ENCODE measurements around the gene RIMKLA. TPM values are rescaled to one million over a fixed set of nuclear protein-coding genes. Genes with fewer than 3 reads are reported as not detected.

The RIMKLA gene
- total RNA-seq, 4 donors from 2014 or later: 2.9 to 7.0 (median 4.0) TPM

DNA sequence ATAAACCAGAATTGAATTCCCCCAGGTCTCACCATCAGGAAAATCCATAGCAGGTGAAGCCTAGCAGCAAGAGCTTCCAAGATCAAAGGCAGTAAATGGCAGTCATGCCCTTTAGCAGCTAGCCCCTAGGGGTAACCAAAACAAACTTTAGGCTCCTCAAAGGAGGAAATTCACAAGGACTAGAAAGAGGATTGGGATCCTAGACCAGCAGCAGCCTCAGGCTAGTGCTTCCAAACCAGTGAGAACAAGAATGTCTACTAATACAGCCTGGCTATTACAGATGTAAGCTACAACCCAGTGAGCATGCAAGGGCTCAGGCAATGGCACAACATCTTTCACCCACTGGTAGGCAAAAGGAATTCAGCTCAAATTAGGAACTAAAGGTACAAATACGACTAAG lies 11.1 kb upstream of the RIMKLA start:
- TF ChIP-seq CTCF (IDR thresholded peaks at IDR 0.05) (no peak), POLR2A (IDR thresholded peaks at IDR 0.05) (no peak), POLR2AphosphoS5 (IDR thresholded peaks at IDR 0.05) (no peak), EP300 (IDR thresholded peaks at IDR 0.05) (no peak)
- 100% methylated on average over 1 of the region's 1 CpG for WGBS, 2 donors (ENCODE audit: low coverage in 1 of 2)
- Histone ChIP-seq H3K36me3 (no peaks in the 10 kb centered on the region), H3K27ac (no peak overlapping the region), H3K4me1 (no peaks in the 10 kb centered on the region), H3K27me3 (peaks cover 21% of the 10 kb centered on the region), H3K9me3 (no peaks in the 10 kb centered on the region), H3K4me3 (no peak overlapping the region)
- no peak for ATAC-seq

DNA sequence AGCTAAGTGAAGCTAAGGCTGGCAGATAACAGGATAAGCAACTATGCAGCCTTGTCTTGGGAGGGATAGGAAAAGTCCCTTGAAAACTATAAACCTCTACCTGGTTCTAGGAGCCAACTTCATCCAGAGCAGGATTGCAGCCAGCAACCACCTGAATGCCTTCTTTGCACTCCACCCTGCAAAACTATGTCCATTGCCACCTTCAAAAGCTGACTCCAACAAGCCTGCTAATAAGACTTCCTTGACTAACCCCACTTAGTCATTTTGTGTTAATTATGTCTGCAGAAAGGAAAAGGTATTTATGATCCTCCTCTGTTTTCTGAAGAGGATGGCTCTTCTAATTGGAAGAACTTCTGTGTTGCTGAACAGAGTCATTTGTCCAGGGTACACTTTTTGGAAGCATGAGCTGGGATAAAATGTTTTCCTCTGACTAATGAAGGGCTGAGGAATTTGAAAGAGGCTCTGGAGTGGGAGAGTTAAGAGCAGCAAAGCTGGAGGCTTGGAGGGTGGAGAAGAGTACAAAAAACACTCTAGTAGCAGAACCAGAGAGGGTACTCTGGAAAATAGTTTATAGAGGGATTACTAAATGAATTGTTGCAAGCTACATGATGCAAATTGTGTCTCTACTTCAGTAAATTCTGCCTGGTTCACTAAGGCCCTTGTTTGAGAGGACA lies 9.6 kb upstream of the RIMKLA start:
- Histone ChIP-seq H3K36me3 (no peaks in the 10 kb centered on the region), H3K4me3 (no peak overlapping the region), H3K27ac (no peak overlapping the region), H3K9me3 (no peaks in the 10 kb centered on the region), H3K27me3 (peaks cover 21% of the 10 kb centered on the region), H3K4me1 (no peaks in the 10 kb centered on the region)
- no peak for TF ChIP-seq POLR2A (IDR thresholded peaks at IDR 0.05)
- TF ChIP-seq CTCF (IDR thresholded peaks at IDR 0.05): no peak
- TF ChIP-seq POLR2AphosphoS5 (IDR thresholded peaks at IDR 0.05): no peak
- no peak for TF ChIP-seq EP300 (IDR thresholded peaks at IDR 0.05)
- ATAC-seq: no peak

- Histone ChIP-seq H3K4me1 (no peaks in the 10 kb centered on the region), H3K27me3 (peaks cover 15% of the 10 kb centered on the region), H3K36me3 (no peaks in the 10 kb centered on the region), H3K9me3 (no peaks in the 10 kb centered on the region), H3K27ac (no peak overlapping the region), H3K4me3 (no peak overlapping the region)
- ATAC-seq: no peak
- 79 to 100% methylated on average over 2 of the region's 2 CpGs for WGBS, 2 donors (ENCODE audit: low coverage in 1 of 2)
- TF ChIP-seq EP300 (IDR thresholded peaks at IDR 0.05) (no peak), POLR2AphosphoS5 (IDR thresholded peaks at IDR 0.05) (no peak), CTCF (IDR thresholded peaks at IDR 0.05) (no peak), POLR2A (IDR thresholded peaks at IDR 0.05) (no peak)
Observed at GRCh38 chr1:42372796-42373195, 7.8 kb upstream of the RIMKLA start.

DNA sequence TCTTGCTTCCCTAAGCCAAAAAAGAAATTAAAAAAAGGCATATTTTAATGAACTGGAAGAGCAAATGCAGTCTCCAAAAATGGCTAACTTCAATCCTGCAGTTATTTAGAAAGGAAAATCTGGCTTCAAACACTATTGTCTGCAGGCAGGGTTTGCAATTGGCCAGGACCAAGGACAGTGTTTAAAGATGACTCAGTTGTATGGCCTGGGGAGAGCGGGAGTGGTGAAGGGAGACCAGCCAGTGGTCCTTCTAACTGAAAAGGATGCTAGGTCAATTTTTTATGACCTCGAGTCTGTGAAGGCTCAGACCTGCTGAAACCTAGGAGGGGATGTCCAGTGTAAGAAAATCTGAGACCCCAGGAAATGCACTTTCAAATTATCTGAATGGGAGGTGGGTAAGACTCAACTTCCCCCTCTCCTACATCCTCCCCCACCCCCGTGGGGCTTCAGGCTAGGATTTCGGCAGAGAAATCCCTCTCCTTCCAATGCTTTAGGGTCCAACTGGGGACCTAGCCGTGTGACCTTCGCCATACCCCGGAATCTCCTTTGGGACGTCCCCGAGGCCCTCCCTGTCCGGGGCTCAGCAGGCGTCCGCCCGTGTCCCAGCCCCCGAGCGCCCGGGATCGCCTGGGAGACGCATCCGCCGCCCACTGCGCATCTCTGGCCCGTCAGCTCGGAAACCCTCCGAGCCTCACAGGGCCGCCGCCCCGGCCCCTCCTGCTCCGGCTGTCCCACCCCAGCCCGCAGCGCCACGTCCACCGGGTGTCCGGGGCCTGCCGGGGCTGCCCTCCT lies 602 bp upstream of the RIMKLA start:
- Histone ChIP-seq H3K27ac (peak overlapping the region in 3 of 4 donors; percentile 65 to 80 (median 74)), H3K4me1 (peaks cover 0 to 19% (median 0%) of the 10 kb centered on the region in 3 donors), H3K9me3 (no peaks in the 10 kb centered on the region), H3K36me3 (no peaks in the 10 kb centered on the region), H3K27me3 (no peaks in the 10 kb centered on the region), H3K4me3 (peak overlapping the region; percentile 29 to 75)
- peak in 1 of 4 experiments; percentile 6 for TF ChIP-seq CTCF (IDR thresholded peaks at IDR 0.05)
- TF ChIP-seq POLR2A (IDR thresholded peaks at IDR 0.05): no peak
- WGBS, 2 donors (ENCODE audit: low coverage in 1 of 2): 0% methylated on average over 1 to 2 of the region's 34 CpGs
- peak; percentile 76 for ATAC-seq

DNA sequence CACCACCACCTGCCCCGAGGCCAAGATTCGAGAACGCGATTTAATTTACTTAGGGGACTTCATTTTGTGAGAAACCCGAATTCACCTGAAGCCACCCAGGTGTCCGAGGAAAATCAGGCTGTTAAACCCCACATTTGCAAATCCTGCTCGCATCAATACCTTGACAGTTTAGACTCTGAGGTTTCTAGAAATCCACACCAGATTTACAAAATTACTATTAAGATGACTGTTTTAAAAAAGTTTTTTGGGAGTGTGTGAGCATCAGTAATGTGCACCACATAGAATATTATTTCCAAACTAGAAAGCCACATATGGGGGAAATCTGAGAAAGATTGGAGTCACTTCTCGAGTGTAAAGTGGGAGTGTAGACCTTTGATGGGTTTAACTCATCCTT lies 685 bp downstream of the RIMKLA start:
- peak overlapping the region in 3 of 4 donors; percentile 65 to 80 (median 74) for H3K27ac ChIP-seq
- WGBS, 2 donors (ENCODE audit: low coverage in 1 of 2): 7 to 18% methylated on average over 6 to 8 of the region's 8 CpGs

More for the DNA sequence above, 685 bp downstream of the RIMKLA start:
- Histone ChIP-seq H3K4me1 (peaks cover 0 to 24% (median 0%) of the 10 kb centered on the region in 3 donors), H3K4me3 (peak overlapping the region; percentile 29 to 75), H3K36me3 (no peaks in the 10 kb centered on the region), H3K27me3 (no peaks in the 10 kb centered on the region), H3K9me3 (no peaks in the 10 kb centered on the region)
- ATAC-seq: no peak
- TF ChIP-seq POLR2AphosphoS5 (IDR thresholded peaks at IDR 0.05) (no peak), POLR2A (IDR thresholded peaks at IDR 0.05) (no peak), EP300 (IDR thresholded peaks at IDR 0.05) (no peak), CTCF (IDR thresholded peaks at IDR 0.05) (no peak)

Data from gastroesophageal sphincter (tissue), 4 donors.